ENCODE data around the gene DEGS2.

DEGS2 gene

DNA sequence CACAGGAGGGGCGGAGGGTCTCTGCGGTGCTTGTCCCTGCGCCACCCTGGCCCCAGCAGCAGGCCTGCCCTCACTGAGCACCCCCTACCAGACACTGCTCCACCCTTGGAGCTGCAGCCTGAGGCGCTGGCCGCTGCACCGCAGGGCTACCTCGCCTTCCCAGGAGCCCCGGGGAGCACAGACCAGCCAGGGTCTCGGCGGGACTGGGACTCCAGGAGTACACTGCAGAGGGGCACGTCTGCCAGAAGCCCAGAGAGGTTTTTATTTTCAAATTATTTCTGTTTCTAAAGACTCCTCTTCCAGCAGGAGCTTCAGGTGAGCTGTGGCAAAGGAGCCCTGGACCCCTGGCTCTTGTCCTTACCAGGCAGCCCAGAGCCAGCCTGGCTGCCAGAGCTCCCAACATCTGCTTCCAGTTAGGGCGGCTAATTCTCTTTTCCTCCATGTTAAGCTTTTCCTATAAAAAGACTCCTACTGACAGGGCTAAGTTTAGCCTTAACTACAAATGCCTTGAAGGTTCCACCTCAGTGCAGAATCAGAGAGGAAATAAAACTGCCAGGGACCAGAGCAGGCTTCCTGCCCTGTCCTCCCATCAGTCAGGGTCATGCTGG lies 26.4 kb downstream of the DEGS2 start:
- Histone ChIP-seq H3K27me3 (ENCODE audit: insufficient read depth, low read length, poor library complexity) (no peaks in the 10 kb centered on the region), H2AFZ (ENCODE audit: low read depth, low read length) (no peak overlapping the region), H3K4me3 (ENCODE audit: low read depth in 1 of 2, low read length in 2 of 2) (no peak overlapping the region), H3K9me3 (ENCODE audit: insufficient read depth, low read length, severe bottlenecking) (no peaks in the 10 kb centered on the region), H3K36me3 (ENCODE audit: insufficient read depth, low read length) (peaks cover 99% of the 10 kb centered on the region), H3K9ac (ENCODE audit: low read depth, low read length) (no peak overlapping the region), H3K79me2 (ENCODE audit: insufficient read depth, low read length) (peaks cover 15% of the 10 kb centered on the region), H4K20me1 (ENCODE audit: insufficient read depth, low read length) (peaks cover 62% of the 10 kb centered on the region), H3K27ac (ENCODE audit: low read length) (peak overlapping the region; percentile 41; the same call in 1 of the 2 replicates), H3K4me1 (ENCODE audit: insufficient read depth, low read length) (no peaks in the 10 kb centered on the region), H3K4me2 (ENCODE audit: insufficient read depth, low read length) (no peak overlapping the region)
- ATAC-seq (ENCODE audit: insufficient read depth, low read depth), result no peak
- no peak for DNase-seq
- TF ChIP-seq, protein P1, sequence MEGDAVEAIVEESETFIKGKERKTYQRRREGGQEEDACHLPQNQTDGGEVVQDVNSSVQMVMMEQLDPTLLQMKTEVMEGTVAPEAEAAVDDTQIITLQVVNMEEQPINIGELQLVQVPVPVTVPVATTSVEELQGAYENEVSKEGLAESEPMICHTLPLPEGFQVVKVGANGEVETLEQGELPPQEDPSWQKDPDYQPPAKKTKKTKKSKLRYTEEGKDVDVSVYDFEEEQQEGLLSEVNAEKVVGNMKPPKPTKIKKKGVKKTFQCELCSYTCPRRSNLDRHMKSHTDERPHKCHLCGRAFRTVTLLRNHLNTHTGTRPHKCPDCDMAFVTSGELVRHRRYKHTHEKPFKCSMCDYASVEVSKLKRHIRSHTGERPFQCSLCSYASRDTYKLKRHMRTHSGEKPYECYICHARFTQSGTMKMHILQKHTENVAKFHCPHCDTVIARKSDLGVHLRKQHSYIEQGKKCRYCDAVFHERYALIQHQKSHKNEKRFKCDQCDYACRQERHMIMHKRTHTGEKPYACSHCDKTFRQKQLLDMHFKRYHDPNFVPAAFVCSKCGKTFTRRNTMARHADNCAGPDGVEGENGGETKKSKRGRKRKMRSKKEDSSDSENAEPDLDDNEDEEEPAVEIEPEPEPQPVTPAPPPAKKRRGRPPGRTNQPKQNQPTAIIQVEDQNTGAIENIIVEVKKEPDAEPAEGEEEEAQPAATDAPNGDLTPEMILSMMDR (IDR thresholded peaks at IDR 0.05; ENCODE audit: borderline replicate concordance, extremely low read depth, low read length, poor library complexity, severe bottlenecking), result no peak
- TF ChIP-seq EZH2 (IDR thresholded peaks at IDR 0.05; ENCODE audit: borderline replicate concordance, low read depth, low read length, severe bottlenecking), result no peak

DNA sequence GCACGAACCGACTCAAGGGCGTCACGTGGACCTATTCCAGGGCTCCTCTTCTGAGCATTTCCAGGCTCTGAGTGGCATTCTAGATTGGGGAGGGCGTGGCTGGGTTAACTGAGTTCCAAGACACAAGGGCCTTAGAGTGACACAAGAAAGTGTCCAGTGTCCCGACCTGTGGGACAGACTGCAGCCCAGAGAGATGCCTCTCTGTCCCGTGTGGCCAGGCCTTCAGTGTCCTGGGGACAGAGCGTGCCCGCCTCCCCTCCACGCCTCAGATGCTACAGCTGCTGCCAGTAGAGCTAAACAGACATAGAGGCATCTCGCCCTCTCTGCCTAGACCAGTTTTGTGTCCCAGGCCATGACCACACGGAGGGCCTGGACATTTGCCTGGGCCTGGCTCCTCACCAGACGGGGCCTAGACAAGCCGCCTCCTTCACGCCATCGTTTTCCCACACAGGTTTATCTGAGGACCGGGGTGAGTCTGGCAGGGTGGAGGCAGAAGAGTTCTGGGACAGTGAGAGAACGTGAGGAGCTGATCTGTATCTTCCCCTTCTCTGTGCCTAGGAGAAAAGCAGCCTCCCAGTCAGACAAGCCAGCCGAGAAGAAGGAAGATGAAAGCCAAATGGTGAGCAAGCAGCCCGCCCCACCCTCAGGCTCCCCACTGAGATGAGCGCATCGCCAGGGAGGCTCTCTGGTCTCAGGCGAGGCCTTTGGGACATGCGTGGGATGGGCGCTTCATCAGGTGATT lies 27.1 kb downstream of the DEGS2 start:
- DNase-seq, result no peak
- no peak overlapping the region for H2AFZ ChIP-seq (ENCODE audit: low read depth, low read length)
- no peak for ATAC-seq (ENCODE audit: insufficient read depth, low read depth)
- H3K4me1 ChIP-seq (ENCODE audit: insufficient read depth, low read length), result no peaks in the 10 kb centered on the region
- peaks cover 67% of the 10 kb centered on the region for H4K20me1 ChIP-seq (ENCODE audit: insufficient read depth, low read length)
- H3K79me2 ChIP-seq (ENCODE audit: insufficient read depth, low read length), result peaks cover 19% of the 10 kb centered on the region
- H3K36me3 ChIP-seq (ENCODE audit: insufficient read depth, low read length), result peaks cover 99% of the 10 kb centered on the region
- TF ChIP-seq, protein P1 (IDR thresholded peaks at IDR 0.05; ENCODE audit: borderline replicate concordance, extremely low read depth, low read length, poor library complexity, severe bottlenecking), result no peak
- TF ChIP-seq EZH2 (IDR thresholded peaks at IDR 0.05; ENCODE audit: borderline replicate concordance, low read depth, low read length, severe bottlenecking), result no peak
- no peak overlapping the region for H3K4me2 ChIP-seq (ENCODE audit: insufficient read depth, low read length)
- no peak overlapping the region for H3K4me3 ChIP-seq (ENCODE audit: low read depth in 1 of 2, low read length in 2 of 2)
- no peaks in the 10 kb centered on the region for H3K27me3 ChIP-seq (ENCODE audit: insufficient read depth, low read length, poor library complexity)
- no peaks in the 10 kb centered on the region for H3K9me3 ChIP-seq (ENCODE audit: insufficient read depth, low read length, severe bottlenecking)
- H3K9ac ChIP-seq (ENCODE audit: low read depth, low read length), result no peak overlapping the region
- H3K27ac ChIP-seq (ENCODE audit: low read length), result no peak overlapping the region

DNA sequence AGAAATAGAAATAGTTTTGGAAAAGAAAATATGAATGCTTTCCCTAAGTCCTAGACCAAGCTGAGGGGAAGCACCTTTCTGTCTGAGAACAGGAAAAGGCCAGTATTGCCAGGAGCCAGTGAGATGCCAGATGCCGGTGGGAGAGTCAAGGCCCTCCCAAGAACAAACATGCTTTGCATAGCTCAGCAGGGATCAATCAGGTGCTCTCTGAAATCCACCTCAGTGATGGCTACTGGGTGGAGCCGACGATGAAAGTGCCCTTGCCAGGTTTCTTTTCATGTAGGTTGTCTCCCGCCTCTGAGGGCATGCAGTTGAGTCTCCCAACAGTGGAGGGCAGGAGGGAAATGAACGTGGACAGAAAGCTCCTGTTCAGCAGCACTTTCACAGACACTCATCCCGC lies 28.3 kb downstream of the DEGS2 start:
- Histone ChIP-seq H3K9ac (ENCODE audit: low read depth, low read length) (no peak overlapping the region), H3K36me3 (ENCODE audit: insufficient read depth, low read length) (peaks cover 99% of the 10 kb centered on the region), H3K4me1 (ENCODE audit: insufficient read depth, low read length) (no peaks in the 10 kb centered on the region), H3K27me3 (ENCODE audit: insufficient read depth, low read length, poor library complexity) (no peaks in the 10 kb centered on the region), H2AFZ (ENCODE audit: low read depth, low read length) (no peak overlapping the region), H3K4me3 (ENCODE audit: low read depth in 1 of 2, low read length in 2 of 2) (no peak overlapping the region), H3K27ac (ENCODE audit: low read length) (peak overlapping the region; percentile 30), H3K79me2 (ENCODE audit: insufficient read depth, low read length) (peaks cover 22% of the 10 kb centered on the region), H3K9me3 (ENCODE audit: insufficient read depth, low read length, severe bottlenecking) (no peaks in the 10 kb centered on the region), H3K4me2 (ENCODE audit: insufficient read depth, low read length) (no peak overlapping the region), H4K20me1 (ENCODE audit: insufficient read depth, low read length) (peaks cover 70% of the 10 kb centered on the region)
- ATAC-seq (ENCODE audit: insufficient read depth, low read depth) (no peak), DNase-seq (no peak)
- TF ChIP-seq, protein P1 (IDR thresholded peaks at IDR 0.05; ENCODE audit: borderline replicate concordance, extremely low read depth, low read length, poor library complexity, severe bottlenecking), result no peak
- TF ChIP-seq EZH2 (IDR thresholded peaks at IDR 0.05; ENCODE audit: borderline replicate concordance, low read depth, low read length, severe bottlenecking), result no peak
